HG03439 (cell line): ENCODE results near the gene USF1.
"Not testable (repeated sequence)": the region's sequence is repeated elsewhere in the genome, so short reads cannot be mapped to it uniquely, and the experiment has no call there.

Source experiments
- ATAC-seq: cut with Tn5 transposase; IDR thresholded peaks from one replicate; pipeline ENCODE4 v1.9.1; 2021; ENCODE audit warnings: mild to moderate bottlenecking, moderate library complexity; ENCODE audit not compliant: unreplicated experiment

USF1 gene

GRCh38 chr1:161079436-161080110, 33.8 kb upstream of the USF1 start:
- ATAC-seq, result no peak

DNA sequence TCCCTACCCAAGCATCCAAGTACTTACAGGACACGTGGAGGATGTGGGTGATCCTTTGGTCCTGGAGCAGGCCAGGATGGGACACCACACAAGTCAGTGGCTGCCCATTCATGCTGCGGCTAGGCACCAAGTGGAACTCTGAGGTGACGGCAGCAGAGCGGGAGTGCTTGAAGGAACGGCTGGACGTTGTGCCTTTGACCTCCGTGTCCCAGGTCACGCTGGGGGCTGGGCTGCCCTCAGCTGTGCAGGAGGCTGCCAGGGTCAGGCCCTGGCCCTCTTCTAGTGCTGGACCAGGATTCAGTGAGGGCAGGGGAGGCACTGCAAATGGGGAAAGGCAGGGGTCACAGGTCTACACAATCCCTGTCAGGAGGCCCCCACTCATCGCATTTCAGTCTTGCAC, 31.6 kb upstream of the USF1 start:
- ATAC-seq, result no peak

DNA sequence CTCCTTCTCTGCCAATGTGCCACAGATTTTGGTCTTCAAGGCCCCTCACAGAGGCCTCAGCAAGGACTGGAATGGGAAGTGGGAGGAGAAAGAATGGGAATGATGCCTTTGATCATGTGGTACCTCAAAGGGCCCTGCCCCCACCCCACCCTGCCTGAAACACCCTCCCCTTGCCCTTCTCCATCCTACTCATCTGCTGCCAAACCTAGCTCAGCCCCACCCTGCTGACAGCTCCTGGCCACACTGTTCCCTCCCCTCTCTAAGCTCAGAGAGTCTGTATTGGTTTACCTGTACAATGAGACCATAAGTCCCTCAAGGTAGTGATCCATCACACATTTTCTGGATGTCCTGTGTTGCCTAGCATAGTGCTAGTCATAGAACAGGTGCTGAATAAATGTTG, 30.6 kb upstream of the USF1 start:
- ATAC-seq, result no peak

DNA sequence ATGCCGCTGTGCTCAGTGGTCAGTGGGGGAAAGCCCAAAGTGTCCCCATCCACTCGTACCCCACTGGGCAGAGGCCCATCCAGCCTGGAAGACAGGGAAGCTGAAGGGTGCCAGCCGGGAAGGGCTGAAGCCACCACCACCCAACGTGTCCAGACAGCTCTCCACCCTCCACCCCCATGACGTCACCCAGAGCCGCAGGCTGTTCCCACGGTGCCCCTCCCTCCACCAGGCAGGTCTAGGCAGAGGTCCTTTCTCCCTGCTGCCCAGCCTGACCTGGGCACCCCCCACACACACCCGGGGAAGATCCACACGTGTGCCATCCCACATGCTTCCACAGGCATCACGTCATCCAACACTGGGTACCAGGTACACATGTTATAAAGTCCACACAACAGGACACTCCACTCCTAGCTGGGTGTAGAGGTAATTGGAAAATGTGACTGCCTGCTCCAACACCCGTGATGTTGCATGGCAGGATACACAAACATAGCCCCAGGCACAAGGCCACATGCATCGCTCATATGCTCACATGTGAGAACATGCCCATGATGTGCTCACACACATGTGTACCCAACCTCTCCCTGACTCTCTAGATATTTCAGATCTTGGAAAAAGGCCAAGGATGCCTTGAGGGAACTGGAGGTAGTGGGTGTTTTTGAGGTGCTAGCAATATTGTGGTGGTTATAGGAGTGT, 29.0 kb upstream of the USF1 start:
- no peak for ATAC-seq

DNA sequence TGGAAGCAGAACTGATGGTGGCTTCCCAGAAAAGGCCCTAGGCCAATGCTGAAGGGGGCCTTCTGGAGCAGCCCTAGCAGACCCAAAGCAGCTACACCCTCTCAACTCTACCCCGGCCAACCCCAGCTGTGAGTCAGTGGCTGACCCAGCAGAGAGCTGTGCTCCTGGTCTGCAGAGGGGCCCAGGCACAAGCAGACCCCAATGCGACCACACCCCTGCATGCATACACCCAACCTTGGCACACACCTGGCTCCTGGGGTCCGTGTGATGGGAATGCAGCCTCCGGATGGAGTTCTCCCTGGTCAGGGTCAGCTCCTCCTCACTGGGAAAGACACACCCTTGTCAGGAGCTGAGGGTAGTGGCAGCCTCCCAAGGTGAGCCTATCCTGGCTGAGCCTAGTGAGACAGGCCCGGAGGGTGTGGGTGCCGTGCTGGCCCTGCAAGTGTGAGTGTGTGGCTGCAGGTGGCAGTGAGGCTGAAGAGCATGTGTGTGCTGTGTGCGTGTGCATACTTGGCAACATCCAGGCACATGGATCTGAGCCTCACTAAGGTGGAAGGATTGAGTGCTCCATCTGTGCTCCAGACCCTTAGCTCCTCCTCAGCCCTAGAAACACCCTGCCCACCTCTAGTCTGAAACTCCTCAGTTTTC, 27.8 kb upstream of the USF1 start:
- ATAC-seq, result no peak

DNA sequence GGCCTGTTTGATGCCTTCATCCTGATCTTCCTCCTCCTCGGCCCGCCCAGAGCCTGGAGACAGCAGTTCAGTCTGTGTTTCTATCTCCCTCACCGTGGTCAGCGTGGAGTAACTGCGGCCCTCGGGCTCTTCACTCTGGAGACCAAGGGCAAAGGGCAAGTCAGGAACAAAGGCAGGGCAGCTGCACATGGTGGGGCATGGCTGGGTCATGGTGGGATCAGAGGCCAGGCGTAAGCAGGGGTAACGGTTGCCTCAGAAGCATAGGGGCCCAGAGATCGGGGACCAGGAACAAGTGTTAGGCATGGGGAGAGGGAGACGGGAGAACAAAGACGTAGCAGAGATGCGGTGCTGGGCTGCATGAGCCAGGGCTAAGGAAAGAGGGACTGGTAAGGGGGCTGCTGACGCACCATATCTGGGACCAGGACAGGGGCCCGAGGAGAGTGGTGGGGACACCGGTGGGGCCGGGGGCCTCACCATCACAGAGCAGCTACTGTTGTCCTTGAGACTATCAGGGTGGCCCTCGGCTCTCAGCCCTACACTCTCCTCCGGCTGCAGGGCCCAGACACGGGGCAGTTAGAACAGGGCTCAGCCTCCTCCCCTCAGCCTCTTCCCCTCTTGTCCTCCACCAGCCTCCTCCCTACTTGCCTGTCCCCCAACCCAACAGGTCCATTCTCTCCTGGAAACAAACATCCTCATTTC, 27.1 kb upstream of the USF1 start:
- ATAC-seq, result no peak

DNA sequence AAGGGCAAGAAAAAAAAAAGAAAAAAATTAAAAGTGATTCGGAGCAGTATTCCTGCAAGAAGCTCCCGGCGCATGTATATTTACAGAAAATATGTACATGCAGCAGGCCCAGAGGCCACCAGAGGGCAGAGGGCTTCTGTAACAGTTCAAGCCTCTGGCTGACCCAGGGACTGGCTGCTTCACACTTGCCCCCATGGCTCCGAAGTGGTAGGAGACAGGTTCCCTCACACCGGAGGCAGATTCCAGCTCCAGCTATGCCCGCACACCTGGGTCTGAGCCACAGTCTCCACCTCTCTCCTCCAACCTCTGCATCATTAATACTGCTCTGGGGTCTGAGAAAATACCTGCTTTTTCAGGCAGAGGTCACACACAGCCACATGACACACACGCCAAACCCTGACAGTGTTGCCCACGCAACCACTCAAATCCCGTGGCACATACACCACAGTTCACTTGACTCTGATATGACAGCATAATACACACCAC, 26.2 kb upstream of the USF1 start:
- ATAC-seq, result no peak

DNA sequence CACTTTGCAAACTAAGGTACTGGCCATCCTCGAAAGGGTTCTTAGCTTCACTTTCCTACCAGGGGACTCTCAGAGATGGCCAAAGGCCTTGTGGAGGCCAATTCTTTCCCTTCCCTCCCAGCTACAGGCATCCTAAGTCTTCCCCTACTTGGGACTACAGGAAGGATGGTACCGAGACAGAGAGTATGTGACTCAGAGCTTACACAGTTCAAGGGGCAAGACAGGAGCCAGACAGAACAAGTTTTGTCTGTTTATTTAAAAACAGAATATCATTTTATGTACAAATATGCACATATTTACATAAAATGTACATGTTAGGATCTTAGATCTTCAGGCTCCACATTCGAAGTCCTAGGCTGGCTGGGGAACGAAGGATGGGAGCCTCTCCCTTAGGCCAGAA, 25.0 kb upstream of the USF1 start:
- no peak for ATAC-seq

DNA sequence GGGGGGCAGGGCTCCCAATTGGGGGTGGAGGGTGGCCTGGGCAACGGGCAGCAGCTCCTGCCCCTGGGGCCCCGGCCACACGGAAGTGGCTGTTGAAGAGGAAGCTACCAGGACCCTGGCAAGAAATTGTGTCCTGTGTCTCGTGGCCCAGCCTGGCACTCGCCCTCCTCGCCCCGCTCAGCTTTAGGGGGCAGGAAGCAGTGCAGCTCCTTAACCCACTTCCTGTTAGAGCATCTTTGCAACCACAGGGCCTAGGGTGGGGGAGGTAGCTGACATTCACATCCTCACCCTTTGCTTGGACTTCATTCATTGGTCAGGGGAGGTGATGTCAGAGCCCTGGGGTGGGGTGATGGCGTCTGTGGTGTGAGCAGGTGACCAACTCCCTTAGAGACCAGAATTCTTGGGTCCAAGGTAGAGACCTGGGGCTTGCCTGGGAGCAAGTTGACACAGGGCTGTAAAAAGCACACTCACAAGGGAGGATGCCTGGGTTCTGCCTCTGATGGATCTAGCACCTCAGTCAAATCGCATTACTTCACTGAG, 24.0 kb upstream of the USF1 start, which contains the start of gene ARHGAP30:
Gene ARHGAP30, minus strand, starts transcription at position 161 of the 540 bp plus-strand sequence. CDS start 267 bp downstream, outside the sequence.
- ATAC-seq, result peak; percentile 83

DNA sequence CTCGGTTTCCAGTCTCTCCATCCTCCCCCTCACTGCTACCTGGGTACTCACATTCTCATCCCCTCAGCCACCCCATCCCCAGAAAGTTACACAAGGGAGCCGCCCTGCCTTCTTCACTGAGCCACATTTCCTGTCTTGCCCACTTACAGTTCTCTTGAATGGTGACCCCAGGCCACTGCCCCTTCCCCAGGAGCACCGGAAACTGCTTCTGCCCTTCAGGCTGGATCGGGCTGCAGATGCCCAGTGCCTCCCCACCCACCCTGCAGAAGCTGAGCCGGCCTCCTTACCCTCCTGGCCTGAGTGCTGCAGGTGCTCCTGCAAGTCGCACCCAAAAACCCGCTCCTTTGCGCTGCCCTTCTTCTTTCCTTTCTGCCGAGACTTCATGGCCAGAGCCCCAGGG, 23.5 kb upstream of the USF1 start:
- no peak for ATAC-seq

DNA sequence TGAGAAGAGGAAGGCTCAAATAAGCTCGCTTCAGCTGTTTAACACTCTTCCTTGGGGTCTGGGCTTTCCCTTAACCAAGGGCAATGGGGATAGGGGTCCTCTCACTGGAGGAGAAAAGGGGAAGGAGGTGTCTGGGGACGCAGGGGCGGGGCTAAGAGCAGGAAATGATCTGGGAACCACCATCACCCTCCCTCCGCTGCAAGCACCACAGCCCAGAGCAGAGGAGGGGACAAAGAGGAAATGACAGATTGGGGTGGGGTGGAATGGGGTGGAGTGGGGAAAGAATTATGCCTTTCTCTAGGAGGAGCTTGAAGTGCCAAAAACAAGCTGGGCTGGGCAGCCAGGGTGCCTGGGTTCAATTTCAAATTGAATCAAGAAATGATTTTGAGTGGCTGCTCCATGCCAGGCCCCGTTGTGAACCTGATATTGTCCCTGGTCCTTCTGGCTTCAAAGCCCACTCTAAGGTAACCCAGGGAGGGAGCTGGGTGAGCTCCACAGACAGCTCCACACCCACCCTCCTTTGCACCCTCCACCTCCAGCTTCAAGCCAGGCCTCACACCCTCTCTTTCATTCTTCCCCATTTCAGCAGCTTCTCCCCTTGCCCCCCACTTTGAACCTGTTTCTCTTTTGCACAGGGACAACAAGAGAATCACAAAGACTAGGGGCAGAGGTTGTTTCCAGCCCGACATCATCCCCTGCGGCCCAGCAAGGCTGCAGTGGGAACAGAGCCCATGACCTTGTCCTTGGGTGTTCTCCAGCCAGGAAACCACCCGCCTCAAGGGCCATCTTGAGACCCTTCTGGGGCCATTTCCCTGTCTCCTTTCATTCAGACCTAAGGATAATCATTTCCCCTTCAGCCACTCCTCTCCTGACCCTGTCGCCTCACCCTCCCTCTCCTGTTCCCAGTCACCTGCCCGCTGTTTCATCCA, 22.8 kb upstream of the USF1 start:
- peak; percentile 47 for ATAC-seq

GRCh38 chr1:161066694-161067093, 20.9 kb upstream of the USF1 start:
- ATAC-seq, result no peak

DNA sequence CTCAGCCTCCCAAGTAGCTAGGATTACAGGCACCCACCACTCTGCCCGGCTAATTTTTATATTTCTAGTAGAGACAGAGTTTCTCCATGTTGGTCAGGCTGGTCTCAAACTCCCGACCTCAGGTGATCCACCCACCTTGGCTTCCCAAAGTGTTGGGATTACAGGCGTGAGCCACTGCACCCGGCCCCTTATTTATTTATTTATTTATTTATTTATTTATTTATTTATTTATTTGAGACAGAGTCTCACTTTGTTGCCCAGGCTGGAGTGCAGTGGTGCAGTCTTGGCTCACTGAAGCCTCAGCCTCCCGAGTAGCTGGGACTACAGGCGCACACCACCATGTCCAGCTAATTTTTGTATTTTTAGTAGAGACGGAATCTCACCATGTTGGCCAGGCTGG, 19.9 kb upstream of the USF1 start:
- not testable (repeated sequence) for ATAC-seq

DNA sequence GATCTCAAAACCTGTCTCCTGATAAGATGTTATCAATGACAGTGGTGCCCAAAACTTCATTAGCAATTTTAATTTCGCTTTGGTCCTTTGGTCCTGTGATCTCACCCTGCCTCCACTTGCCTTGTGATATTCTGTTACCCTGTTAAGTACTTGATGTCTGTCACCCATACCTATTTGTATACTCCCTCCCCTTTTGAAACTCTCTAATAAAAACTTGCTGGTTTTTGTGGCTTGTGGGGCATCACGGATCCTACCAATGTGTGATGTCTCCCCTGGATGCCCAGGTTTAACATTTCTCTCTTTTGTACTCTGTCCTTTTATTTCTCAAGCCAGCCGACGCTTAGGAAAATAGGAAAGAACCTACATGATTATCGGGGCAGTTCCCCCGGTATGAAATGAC, 18.2 kb upstream of the USF1 start:
- ATAC-seq, result not testable (repeated sequence)

GRCh38 chr1:161061419-161061818, 15.6 kb upstream of the USF1 start:
- ATAC-seq, result no peak

DNA sequence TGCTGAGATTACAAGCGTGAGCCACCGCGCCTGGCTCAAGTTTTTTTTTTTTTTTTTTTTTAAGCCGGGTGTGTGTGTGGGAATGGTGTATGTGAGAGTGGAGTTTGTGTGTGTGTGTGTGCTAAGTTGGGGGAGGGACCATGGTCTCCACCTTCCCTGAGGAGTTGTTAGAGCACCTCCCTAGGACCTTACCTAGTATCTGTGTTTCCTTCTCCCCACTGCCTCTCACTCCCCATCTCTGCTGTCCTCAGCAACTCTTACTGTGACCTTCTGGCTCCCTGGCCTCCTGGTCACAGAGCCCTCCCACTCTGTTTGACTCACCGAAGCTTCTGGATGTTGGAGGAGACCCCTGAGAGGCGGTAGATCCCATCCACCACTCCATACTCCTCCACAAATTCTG, 13.5 kb upstream of the USF1 start:
- ATAC-seq, result no peak

GRCh38 chr1:161054805-161055204, 9.0 kb upstream of the USF1 start:
- no peak for ATAC-seq

DNA sequence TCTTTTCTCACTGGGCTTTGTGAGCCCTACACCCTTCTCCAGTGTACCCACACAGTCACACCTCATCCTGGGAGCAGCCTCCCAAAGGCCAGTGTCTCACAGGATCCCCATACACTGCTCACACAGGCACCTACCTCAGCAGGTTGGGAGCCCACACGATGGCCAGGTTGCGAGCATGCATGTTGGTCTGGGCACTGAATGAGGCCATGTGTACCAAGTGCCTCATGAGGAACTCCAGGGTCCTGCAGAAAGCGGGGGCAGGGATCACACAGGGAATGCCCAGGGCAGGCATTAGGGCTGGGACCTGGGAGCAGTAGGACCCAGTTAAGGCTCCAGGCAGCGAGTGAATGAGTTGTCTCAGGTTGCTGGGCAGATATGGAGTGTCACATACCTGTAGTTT, 8.5 kb upstream of the USF1 start:
- no peak for ATAC-seq

GRCh38 chr1:161052899-161053298, 7.1 kb upstream of the USF1 start:
- no peak for ATAC-seq

DNA sequence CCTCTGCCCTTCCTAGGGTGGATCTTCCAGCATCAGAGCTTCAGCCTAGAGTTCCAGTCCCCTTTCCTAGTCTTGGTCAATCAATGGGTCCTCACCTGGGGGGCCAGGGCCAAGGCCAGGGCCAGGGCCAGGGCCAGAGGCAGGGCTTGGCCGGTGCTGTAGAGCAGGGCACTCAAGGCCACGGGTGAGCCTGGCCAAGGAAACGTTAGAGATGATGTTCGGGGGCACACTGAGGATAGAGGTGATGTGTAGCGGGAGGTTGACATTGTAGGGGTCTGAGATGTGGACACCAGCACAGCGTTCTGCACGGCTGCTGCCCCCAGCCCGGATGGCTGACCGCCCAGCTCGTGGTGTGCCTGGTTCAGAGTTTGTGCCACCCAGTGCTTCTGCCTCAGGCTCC, 5.4 kb upstream of the USF1 start:
- ATAC-seq, result no peak
